Activated T-cell treated with anti-CD3 and anti-CD28 coated beads for 4 hours (primary cell): ENCODE measurements around the gene CLMN.

Experiments
- DNase-seq: peaks from one replicate; pipeline ENCODE4 v3.0.0-alpha.2; 2020

Gene CLMN

DNA sequence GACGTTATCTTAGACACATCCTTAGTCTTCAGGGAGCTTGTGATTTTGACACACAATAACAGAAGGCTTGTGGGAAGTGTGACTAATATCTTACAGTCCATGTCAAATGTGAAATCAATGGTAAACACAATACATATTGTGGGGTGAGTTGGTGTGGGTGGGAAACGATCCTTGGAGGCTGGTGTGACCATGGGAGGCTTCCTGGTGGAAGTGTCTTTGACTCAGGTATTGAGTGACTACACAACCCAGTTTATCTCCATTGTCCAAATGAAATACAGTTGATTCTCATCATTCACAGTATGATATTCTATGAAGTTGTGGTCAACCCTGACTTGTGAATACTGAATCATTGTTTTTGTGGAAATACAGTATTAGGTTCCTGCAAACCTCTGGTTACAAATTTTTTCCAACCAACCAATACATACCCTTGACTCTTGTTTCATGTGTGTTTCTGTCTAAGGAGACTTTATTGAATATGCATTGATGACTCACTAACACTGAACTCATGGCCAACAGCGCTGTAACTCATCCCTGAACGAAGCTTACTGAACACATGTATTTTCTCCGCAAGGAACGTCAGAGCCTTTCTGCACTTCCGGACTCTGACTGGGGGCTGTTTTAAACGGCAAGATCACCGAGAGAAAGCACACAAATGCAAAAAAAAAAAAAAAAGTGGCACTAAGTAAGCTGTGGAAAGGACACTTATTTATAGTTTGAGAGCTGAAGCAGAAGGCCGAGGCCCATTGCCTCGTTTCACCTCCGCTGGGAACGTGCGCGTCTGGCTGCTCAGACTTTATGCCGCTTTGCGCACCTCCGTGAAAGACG is 59.0 kb downstream of the CLMN start:
- DNase-seq: no peak

DNA sequence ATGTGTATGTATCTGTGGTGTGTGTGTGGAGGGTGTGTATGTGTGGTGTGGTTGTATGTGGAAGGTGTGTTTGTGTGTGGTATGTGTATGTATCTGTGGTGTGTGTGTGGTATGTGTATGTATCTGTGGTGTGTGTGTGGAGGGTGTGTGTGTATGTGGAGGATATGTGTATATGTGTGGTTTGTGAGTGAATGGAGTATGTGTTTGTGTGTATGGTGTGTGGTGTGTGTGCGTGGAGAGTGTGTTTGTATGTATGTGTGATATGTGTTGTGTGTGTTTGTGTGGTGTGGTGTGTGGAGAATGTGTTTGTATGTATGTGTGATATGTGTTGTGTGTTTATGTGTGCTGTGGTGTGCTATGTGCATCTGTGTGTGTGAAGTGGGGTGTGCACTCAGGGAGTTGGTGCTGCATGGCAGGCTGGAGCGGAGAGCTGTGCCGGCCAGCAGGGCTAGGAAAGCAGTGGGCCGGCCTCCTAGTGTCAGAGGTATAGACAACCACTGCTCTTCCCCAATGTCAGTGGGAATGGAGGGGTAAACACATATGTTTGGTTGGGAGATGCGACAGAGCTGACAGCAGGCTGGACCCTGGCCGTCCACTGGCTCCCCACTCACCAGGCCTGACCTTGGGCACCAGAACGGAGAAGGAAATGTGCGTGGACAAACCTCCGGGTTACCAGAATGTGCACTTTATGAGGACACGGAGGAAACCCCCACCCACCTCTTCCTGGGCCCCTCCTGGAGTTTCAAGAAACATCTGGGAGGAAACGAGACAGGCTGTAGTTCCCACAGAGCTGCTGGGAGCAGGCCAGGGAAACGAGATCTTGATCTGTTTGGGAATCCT is 60.7 kb downstream of the CLMN start:
- no peak for DNase-seq

DNA sequence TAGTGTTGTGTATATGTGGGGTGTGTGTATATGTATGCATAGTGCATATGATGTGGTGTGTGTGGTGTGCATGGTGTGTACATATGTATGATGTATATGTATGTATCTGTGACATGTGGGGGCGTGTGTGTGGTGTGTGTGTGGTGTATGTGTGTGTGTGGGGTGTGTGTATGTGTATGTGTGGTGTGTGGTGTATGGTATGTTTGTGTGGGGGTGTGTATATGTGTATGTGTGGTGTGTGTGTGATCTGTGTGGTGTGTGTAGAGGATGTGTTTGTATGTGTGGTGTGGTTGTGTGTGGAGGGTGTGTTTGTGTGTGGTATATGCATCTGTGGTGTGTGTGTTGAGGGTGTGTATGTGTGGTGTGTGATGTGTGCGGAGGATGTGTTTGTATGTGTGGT is 61.6 kb downstream of the CLMN start:
- DNase-seq: no peak

DNA sequence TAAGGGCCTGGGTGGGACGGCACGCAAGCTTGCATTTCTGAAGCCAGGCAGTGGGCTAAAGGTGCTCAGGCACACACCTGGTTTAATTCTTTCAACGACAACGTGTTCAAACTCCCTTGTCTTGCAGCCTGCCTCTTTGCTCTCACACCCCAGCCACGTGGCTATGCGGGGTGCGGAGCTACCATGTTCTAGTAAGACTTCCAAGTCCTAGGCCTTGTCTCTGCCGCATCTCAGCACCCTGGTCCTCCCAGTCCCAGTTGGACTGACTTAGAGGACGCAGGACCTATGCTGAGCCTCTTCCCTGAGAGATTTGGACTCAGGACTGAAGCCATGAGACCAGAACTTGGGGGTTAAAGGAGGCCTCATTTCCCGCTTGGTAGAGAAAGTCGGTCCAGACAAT is 62.2 kb downstream of the CLMN start:
- DNase-seq: no peak

DNA sequence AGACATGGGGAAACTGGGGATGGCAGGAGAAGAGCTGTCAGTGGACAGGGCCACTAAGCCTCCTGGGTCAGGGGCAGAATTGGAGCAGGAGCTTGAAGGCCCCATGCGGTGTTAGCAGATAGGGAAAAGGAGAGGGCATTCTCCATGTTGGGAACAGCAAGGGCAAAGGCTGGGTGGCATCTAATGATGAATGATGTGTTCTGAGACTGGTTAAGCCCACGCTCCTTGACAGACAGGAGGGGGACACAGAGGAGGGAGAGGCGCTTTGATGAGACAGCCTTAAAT is 63.0 kb downstream of the CLMN start:
- DNase-seq: no peak

DNA sequence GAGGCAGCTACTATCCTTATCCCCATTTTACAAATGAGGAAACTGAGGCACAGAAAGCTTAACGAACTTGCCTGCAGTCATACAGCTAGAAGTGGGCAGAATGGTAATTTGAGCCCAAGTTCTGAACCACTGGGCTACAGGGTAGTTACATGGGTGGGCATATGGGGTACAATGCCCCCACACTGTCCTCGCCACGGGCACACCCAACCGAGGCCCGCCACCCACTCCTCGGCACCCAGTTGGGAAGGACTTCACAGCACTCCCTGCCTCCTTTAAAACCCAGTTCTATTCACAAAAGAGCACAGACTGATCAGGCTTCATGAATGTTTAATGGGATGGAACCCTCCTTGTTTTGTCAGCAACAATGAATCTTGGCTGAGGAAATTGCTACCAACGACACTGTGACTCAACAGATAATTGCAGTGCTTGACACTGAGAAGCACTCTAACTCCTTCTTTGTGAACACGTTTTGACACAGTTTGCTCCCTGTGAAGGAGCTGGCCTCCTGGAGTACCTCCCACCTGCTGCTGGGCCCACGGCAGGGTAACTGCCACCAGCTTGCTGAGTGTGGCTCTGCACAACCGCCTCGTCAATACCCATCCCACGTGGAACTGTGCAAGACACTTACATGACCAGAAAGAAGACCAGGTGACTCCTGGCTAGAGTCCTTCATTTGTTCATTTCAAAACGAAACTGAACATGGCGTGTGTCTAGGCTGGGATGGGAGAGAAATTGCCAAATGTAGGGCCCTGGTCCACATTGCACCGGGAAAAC is 63.5 kb downstream of the CLMN start:
- no peak for DNase-seq

DNA sequence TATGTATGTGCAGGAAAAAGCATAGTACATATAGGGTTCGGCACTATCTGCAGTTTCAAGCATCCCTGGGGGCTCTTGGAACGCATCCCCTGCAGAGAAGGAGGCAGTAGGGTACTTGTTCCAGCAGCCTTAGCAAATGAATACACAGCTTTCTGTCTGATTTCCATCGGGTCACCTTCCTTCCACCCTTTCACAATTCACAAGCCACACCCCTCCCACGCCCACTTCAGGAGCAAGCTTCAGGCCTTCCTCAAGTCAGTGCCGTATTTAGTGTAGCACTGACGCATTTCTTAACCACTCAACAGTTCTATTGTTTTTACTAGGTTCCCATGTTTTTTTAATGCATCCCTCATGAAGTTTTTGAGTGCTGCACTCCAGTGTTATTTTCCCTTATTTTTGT is 64.2 kb downstream of the CLMN start:
- DNase-seq: no peak

DNA sequence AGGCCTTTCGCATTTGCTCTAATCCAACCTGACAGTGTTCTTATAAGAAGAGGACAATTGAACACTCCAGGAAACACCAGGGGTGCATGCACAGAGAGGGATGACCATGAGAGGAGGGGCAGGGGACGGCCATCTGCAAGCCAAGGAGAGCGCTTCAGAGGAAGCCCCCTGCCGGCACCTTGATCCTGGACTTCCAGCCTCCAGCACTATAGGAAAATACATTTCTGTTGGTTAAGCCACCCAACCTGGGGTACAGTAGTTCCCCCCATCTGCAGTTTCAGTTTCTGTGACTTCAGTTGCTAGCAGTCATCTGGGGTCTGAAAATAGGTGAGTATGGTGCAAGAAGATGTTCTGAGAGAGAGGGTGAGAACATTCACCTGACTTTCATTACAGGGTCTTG is 64.7 kb downstream of the CLMN start:
- no peak for DNase-seq

DNA sequence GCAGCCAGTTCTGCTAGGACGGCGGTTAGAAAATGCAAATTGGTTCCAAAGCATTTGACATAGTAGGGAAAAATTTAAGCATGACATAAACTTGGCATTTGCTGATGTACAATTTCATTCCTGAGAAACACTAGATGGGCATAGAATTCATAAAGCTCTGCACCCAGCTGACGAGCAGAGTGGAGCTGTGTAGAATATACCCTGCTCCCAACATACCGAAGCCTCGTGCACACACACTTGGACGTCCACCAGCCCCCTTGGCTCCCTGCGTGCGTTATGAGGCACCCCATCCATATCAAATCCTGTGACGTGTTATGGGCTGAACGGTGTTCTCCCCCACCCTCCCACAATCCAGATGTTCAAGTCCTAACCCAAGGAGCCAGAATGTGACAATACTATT is 65.4 kb downstream of the CLMN start:
- DNase-seq: no peak

DNA sequence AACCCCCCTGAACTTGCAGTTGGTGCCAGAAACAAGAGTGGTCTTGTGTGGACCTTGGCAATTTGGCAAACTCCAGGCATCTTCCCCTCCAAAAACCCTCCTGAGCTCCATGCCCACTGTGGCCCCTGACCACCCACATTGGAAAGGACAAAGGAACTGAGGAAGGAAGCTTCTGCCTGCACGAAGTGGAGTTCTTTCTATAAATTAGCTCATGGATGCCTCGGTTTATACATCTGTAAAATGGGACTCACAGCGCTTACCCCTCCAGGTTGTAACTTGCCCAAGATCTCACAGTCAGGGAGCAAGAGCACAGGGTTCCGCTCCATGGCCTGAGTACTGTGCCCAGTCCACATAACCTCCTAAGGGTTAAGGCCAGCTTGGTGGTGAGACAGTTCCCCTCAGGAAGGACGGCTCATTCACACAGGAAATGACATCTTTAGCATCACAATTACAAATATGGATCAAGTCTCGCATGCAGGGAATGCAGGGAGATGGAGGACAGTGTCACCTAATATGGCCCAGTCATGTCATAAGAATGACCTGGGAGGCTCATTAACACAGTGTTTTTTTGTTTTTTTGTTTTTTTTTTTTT is 66.6 kb downstream of the CLMN start:
- DNase-seq: no peak

DNA sequence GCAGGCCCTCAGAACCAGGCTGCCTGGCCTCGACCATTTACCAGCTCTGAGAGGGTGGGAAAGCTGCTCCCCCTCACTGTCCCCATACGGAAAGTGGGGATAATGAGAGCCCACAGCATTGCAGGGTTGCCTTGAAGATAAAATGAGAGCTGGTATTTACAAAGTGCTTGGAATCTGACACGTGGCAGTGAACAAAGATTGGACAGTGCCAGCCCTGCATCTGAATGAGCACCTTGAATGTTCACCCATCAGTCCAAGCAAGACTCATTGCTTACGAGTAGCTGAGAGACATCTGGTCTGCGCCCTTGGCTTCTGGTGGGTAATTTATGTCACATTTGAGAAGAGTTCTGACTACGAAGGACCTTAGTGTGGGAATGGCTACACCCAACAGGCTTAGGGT is 67.5 kb downstream of the CLMN start:
- DNase-seq: no peak

DNA sequence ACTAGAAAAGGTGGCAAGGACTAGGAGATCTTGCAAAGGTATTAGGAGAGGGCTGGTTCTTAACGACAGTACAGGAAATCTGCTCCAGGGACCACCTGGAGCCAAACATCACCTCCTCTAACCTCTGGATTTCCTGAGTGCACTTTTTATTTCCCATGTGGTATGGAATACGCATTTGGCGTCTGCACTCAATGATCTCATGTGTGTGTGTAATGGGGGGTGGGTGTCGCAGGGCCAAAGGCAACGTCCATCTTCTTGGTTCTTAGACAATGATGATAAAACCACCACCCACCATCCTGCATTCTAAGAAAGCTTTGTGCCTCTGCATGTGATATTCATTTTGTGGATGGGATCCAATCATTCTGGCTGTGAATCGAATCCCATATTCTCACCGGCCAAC is 68.8 kb downstream of the CLMN start:
- no peak for DNase-seq

DNA sequence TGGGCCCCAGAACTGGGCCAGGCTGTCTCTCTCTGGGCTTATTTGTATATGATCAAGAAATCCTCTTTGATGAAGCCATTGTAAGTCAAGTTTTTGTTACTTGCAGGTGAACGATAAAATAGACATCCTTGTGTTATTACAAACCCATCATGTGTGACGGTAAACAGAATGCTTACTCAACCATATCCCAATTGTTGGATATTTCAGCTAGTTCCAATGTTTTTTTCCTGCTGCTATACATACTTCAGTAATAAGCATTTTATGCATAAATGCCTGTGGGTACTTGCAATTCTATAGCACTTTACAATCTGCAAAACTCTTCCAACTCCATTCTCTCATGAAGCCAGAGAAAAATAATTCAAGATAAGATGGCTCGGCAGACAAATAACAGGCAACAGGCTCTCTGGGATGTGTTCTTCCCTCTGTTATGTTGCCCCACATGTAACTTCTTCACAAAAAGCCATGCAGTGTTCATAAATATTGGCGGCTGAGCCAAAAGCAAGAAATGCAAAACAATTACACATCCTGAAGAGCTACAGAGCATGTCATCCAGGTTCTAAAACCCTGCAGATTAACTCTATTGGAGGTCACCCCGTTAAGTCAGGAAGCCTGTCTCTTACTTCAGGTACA is 69.5 kb downstream of the CLMN start:
- no peak for DNase-seq

DNA sequence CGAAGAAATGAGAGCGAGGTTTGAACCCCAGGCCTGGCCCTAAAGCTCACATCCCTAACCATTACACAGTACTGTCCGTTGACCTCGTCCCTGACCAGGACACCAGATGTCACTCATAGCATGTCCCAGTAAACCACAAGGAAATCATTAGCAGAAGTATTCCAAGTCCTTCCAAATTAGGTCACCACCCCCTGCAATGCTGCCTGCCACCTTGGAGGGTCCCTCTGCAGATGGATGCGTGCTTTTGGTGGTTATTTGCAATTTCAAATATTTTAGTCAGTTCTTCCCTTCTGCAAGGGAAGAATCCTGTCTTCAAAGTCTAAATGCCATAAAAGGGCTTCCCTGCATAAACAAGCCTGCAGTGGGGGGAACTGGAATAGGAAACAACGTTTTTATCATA is 71.3 kb downstream of the CLMN start:
- DNase-seq: no peak

DNA sequence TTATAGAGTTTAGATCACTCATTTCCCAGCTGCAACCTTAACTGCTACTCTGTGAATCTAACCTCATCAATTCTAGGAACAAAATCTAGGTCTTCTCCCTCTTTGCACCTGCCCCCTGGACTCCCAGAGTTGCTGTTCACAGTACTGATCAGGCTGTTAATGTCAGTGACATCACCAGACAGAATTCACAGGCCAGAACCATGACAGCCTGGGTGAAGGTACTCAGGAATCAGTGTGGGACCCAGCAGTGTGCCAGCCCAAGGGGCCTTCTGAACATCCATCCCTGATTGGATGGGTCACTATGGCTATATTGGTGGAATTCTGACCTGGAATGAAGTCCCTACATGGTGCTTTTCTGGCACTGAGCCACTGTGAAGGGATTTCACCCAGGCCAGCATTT is 72.8 kb downstream of the CLMN start:
- DNase-seq: no peak

DNA sequence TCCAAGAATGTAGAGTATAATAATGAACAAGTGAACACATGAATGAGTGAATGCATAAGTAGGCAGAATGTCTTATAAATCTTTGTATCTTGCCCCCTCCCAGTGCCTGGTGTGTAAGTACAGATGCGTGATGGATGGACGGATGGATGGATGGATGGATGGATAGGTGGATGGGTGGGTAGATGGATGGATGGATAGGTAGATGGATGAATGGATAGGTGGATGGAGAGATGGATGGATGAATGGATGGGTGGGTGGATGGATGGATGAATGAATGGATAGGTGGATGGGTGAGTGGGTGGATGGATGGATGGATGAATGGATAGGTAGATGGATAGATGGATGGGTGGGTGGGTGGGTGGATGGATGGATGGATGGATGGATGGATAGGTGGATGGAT is 74.4 kb downstream of the CLMN start:
- no peak for DNase-seq

DNA sequence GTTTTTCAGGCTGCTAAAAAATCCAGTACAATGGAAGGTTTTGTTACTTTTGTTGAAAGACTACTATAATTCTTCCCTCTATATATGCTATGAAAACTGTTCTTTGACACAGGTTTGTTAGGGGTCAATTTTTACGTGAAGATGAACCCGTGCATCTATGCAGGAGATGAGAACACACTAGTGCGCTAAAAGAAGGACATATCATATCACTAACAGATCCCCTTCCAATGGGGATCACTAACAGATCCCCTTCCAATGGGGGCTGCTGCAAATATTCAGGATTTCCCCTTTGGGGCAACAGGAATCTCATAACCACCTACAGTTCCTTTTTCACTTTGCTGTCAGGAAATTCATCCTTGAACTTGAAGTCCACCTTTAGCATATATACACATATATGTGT is 75.1 kb downstream of the CLMN start:
- no peak for DNase-seq

DNA sequence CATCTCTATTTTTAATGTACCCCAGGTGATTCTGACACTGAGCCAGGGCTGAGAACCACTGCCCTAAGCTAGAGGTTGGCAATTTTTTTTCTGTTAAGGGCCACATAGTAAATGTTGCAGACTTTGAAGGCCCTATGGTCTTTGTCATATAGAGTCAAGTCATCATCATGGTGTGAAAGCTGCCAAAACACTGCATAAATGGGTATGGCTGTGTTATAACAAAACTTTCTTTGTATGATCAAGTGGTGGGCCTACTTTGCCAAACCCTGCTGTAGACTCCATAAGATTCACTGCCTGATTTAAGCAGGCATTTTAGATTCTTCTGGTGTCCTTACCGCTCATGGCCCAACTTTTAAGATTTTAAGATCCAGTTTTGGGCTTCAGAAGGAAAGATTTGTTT is 76.8 kb downstream of the CLMN start:
- DNase-seq: no peak

DNA sequence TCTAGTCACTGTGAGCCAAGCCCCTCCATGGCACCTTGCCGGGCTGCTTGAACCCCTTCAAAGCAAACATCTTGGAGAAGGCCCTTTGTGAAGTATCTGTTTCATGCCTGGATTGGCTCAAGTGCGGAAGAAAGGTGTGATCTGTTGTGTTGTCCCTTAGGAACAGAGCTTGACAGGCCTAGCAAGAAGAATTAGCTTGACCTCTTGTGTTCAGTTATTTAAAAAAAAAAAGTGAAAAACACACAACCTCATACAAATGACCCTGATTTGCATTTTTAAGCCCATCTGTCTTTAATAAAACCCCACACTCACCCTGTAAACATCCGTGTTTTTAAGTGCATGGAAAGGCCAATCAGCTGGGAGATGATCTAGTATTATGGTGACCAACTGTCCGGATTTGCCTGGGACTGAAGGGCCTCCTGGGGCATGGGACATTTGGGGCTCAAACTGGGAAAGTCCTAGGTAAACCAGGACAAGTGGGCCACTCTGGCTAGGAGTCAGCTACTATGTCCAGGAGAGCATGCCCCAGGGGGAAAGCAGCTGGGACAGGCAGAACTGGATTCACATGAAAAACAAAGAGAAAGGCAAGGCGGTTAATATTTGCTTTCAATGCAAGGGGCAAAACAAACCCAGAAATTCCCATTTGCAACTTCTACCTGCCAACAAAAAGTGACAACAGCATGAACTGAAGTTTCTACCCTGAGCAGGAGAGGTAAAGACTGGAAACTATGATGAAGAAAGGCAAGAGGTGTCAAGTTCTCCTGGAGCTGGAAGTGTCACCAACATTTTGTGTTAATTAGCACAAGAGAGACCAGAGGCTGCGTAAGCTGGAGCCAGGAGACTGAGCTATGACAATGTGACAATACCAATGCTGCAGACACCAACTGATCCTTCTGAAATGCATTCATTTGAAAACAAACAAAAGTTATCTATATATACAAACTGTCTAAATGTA is 78.6 kb downstream of the CLMN start:
- no peak for DNase-seq

DNA sequence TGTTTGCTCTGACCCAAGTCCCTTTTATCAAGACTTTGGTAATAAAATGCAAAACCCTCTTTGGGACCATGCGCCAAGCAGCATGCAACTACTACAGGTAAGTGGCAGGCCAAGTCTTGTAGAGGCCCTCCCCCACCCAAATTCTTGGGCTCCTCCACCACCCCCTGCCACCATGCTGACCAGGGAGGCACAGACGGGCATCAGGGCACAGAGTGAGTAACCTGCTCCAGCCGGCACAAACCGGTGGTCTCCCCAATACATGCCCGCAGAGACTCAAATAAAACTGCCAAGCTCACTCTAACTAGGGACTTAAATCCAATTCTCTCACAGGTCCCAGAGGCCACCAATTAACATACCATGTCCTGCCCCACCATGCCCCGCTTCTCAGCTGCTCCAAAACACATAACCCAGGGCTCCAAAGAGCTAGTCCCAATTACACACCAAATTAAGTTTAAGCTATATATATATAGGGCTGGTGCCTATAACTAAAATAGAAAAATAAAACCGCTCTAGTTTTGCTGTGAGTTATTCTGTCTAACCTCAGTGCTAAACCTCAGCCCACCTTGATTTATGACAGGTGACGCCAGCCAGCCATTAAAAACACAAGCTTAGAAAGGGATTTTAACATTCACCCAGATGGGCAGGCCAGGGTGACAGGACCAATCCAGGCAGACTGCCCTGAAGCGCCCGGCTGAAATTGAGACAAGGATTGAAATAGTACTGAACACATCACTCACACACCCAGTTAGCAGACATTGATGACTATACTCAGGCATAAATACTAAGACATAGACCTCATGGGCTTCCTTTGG is 81.0 kb downstream of the CLMN start:
- no peak for DNase-seq

DNA sequence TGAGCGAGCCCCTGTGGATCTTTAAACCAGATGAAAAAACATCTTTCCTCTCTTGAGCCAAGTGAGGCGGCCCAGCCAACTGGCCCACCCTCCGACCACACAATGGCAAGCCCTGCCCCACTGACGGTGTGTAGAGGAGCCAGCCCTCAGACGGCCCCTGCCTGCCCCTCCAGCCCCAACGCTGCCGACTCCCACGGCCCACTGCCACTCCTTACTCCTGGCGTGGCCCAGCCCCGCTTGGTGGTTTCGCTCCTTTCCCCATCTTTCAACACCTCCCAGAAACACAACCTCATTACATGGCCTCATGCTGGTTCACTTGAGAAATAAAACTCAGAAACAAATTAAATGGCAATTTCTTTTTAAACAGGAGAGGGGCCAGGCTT is 81.8 kb downstream of the CLMN start:
- DNase-seq: no peak
